ENCODE results near the gene BMPR1A.

GRCh38 chr10:86862373-86862772 lies 106.0 kb downstream of the BMPR1A start:
- TF ChIP-seq CTCF (conservative IDR thresholded peaks at IDR 0.05): no peak
- TF ChIP-seq EZH2 (IDR thresholded peaks at IDR 0.05; ENCODE audit: low read depth): no peak

Measured in PC-9 (cell line).